T-cell (primary cell): ENCODE measurements around the gene TENM3. TPM values are rescaled to one million over a fixed set of nuclear protein-coding genes. Genes with fewer than 3 reads are reported as not detected.

Experiments used
- ATAC-seq, 4 experiments: fragments of 200-7000 bp in 3 of 4; fragments of 150-1000 bp in 1 of 4; cut with Tn5 transposase; replicated peaks in 1 of 4; 1 replicate in 3 of 4; 2 replicates in 1 of 4; pipeline ENCODE4 v1.10.0; 2021; ENCODE audit warnings: moderate library complexity in 3 of 4, mild to moderate bottlenecking in 2 of 4, moderate number of reproducible peaks in 1 of 4
- CTCF ChIA-PET, 2 donors: fragments of 300-600 bp; sonication (Branson Sonifier 250); formaldehyde crosslinking; loops; one replicate each; lab custom pipeline; 2022; ENCODE audit warnings: antibody characterized with exemption in 2 of 2; lab: Charles Lee
- POLR2A ChIA-PET, 2 donors: fragments of 300-600 bp; sonication (Branson Sonifier 250); formaldehyde crosslinking; loops; one replicate each; lab custom pipeline; 2022; ENCODE audit warnings: antibody characterized with exemption in 2 of 2; lab: Charles Lee
- DNase-seq, 35 experiments: peaks; one replicate each; pipeline versions ENCODE4 v3.0.0 to v3.0.0-alpha.2; 2013 to 2023
- H3K27ac ChIP-seq: one replicate; pipeline ENCODE4 v1.5.1; 2013; ENCODE audit warnings: low read length
- H3K27me3 ChIP-seq, 2 experiments: replicated peaks in 1 of 2; 1 replicate in 1 of 2; 2 replicates in 1 of 2; pipeline versions ENCODE4 v1.6.1 to v1.7.0; 2013; ENCODE audit warnings: low read length in 1 of 2, mixed read lengths in 1 of 2; ENCODE audit not compliant: control insufficient read depth in 2 of 2, insufficient read depth in 2 of 2; ENCODE audit errors: extremely low read depth in 1 of 2
- H3K36me3 ChIP-seq, 2 donors: 1 replicate in 1 of 2; 2 replicates in 1 of 2; pipeline versions ENCODE4 v1.6.1 to v1.7.0; 2013; ENCODE audit warnings: low read length in 1 of 2; ENCODE audit not compliant: control insufficient read depth in 2 of 2, insufficient read depth in 1 of 2; ENCODE audit errors: extremely low read depth in 1 of 2
- H3K4me1 ChIP-seq, 2 experiments: 1 replicate in 1 of 2; 2 replicates in 1 of 2; pipeline versions ENCODE4 v1.6.1 to v1.7.0; 2013; ENCODE audit warnings: low read length in 2 of 2, mixed read lengths in 1 of 2; ENCODE audit not compliant: insufficient read depth in 2 of 2, control insufficient read depth in 1 of 2; ENCODE audit errors: extremely low read depth in 1 of 2
- H3K4me3 ChIP-seq, 2 donors: 1 replicate in 1 of 2; 2 replicates in 1 of 2; pipeline versions ENCODE4 v1.5.1 to v1.7.0; 2013; ENCODE audit warnings: mild to moderate bottlenecking in 2 of 2, low read length in 1 of 2, moderate library complexity in 1 of 2; ENCODE audit not compliant: control insufficient read depth in 1 of 2; ENCODE audit errors: extremely low read depth in 1 of 2
- H3K9me3 ChIP-seq: 2 replicates; pipeline ENCODE4 v1.7.0; 2013
- H3K27ac Mint-ChIP-seq, 2 donors: one replicate each; pipeline ENCODE4 v1.8.0; 2020 to 2021; ENCODE audit warnings: mild to moderate bottlenecking in 2 of 2, mixed read lengths in 2 of 2
- H3K27me3 Mint-ChIP-seq, 2 donors: one replicate each; pipeline ENCODE4 v1.8.0; 2021 to 2022; ENCODE audit warnings: mixed read lengths in 2 of 2
- H3K36me3 Mint-ChIP-seq: one replicate; pipeline ENCODE4 v1.8.0; 2021; ENCODE audit warnings: mixed read lengths
- H3K4me1 Mint-ChIP-seq, 3 donors: one replicate each; pipeline ENCODE4 v1.8.0; 2020 to 2022; ENCODE audit warnings: mixed read lengths in 3 of 3, mild to moderate bottlenecking in 1 of 3
- H3K4me3 Mint-ChIP-seq, 3 donors: one replicate each; pipeline ENCODE4 v1.8.0; 2020 to 2022; ENCODE audit warnings: mild to moderate bottlenecking in 3 of 3, mixed read lengths in 3 of 3, moderate library complexity in 3 of 3
- H3K9me3 Mint-ChIP-seq, 3 donors: one replicate each; pipeline ENCODE4 v1.8.0; 2020 to 2022; ENCODE audit warnings: mixed read lengths in 3 of 3
- WGBS: methylation state at CpG from one replicate; pipeline ENCODE4 v1.1.5; 2013; ENCODE audit warnings: missing lambda C conversion rate; ENCODE audit not compliant: insufficient coverage; 5-methylcytosine and 5-hydroxymethylcytosine counted together
- total RNA-seq, 35 experiments: library from RNA in 6 of 35; stranded (reverse) in 6 of 35; fragments of 120-200 nt in 1 of 35; gene quantifications; one replicate each; pipeline versions ENCODE4 v1.2.1 to v1.2.4 and lab custom pipeline; 2013 to 2026

Gene TENM3
- total RNA-seq, 5 donors from 2014 or later (not counting 1 experiment from before 2014, with no cell fraction given), result 0.03 to 0.44 (median 0.16) TPM; not detected in 2

DNA sequence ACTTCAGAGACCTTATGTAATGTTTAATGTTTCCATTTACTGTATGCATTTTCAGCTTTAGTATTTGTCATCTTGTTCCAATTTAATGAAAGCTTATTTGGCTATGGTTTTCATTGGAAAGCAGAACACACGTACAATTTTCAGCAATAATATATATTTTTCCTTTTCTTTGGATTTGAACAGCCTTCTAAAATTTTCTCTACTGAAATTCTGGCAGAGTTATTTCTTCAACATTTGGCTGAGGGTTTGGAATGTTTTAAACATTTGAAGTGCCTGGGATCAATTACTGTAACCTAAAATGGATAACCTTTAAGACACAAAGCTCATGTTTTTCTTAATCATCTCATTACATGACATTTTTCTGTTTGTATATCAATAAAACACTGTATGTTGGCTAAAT lies 156.9 kb downstream of the TENM3 start:
- no peak overlapping the region for H3K4me3 Mint-ChIP-seq
- no peak overlapping the region for H3K4me3 ChIP-seq
- ATAC-seq (no peak), DNase-seq (no peak)
- no peak overlapping the region for H3K27ac Mint-ChIP-seq
- no peaks in the 10 kb centered on the region for H3K4me1 Mint-ChIP-seq
- no peaks in the 10 kb centered on the region for H3K9me3 Mint-ChIP-seq
- WGBS, result no CpG with 5 or more reads among the region's 1 CpG
- no peaks in the 10 kb centered on the region for H3K36me3 ChIP-seq
- CTCF ChIA-PET, result no interaction called here
- no peak overlapping the region for H3K27ac ChIP-seq
- H3K4me1 ChIP-seq, result no peaks in the 10 kb centered on the region
- peaks cover 0 to 8% of the 10 kb centered on the region in 2 donors for H3K27me3 Mint-ChIP-seq
- no peaks in the 10 kb centered on the region for H3K27me3 ChIP-seq
- no peaks in the 10 kb centered on the region for H3K9me3 ChIP-seq
- no peaks in the 10 kb centered on the region for H3K36me3 Mint-ChIP-seq
- POLR2A ChIA-PET, result no interaction called here

DNA sequence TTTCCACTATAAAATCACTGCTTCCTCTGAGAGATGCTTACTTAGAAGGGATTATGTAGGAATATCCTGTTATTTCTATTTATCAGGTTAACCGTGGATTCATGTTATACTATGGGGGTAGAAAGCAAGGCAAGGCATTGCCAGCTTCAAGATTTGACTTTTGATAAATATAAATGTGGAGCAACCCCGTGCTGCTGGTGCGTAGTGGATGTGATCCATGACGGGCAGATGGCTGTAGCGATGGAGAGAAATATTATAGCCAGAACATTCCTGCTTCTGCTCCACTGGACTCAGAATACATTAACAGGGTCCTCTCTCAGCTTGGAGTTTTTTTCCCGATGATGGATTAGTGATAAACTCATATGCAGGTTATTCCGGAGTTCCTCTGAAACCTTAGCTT lies 157.6 kb downstream of the TENM3 start:
- Histone ChIP-seq H3K4me1 (no peaks in the 10 kb centered on the region), H3K9me3 (no peaks in the 10 kb centered on the region), H3K36me3 (no peaks in the 10 kb centered on the region), H3K27me3 (no peaks in the 10 kb centered on the region), H3K27ac (no peak overlapping the region), H3K4me3 (no peak overlapping the region)
- Mint-ChIP-seq H3K36me3 (no peaks in the 10 kb centered on the region), H3K4me1 (no peaks in the 10 kb centered on the region), H3K27ac (no peak overlapping the region), H3K4me3 (no peak overlapping the region), H3K27me3 (peaks cover 2 to 14% of the 10 kb centered on the region in 2 donors), H3K9me3 (no peaks in the 10 kb centered on the region)
- ATAC-seq (no peak), DNase-seq (no peak)
- no CpG with 5 or more reads among the region's 7 CpGs for whole genome bisulfite sequencing
- ChIA-PET POLR2A (no interaction called here), CTCF (no interaction called here)

DNA sequence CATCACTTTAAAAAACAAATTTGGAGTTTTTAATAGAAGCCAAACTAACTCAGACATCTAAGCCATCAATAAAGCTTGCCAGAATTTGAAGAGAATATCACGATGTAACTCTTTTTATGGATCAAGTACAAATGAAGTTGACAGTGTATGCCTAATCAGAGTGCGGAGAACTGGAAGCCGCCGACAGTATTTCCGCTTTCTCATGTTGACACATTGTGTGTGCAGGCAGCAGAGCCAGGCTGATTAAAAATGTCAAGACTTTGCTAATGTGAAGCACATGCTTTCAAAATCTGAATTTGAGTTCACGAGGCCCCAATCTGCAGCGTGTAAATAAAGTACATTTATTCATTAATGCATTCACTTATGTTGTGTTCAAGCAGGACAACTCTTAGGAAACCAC lies 161.2 kb downstream of the TENM3 start:
- ChIA-PET CTCF (interaction anchor here in 1 of 2 donors (0.6 kb wide), 1 partner anchor 10 kb away, joined by 3 read pairs; no protein-coding TSS in a partner anchor), POLR2A (no interaction called here)
- Histone ChIP-seq H3K4me3 (no peak overlapping the region), H3K27me3 (no peaks in the 10 kb centered on the region), H3K9me3 (no peaks in the 10 kb centered on the region), H3K36me3 (no peaks in the 10 kb centered on the region), H3K4me1 (no peaks in the 10 kb centered on the region), H3K27ac (no peak overlapping the region)
- Mint-ChIP-seq H3K27ac (no peak overlapping the region), H3K4me1 (no peaks in the 10 kb centered on the region), H3K27me3 (peaks cover 2 to 14% of the 10 kb centered on the region in 2 donors), H3K9me3 (peaks cover 0 to 3% (median 0%) of the 10 kb centered on the region in 3 donors), H3K4me3 (no peak overlapping the region), H3K36me3 (no peaks in the 10 kb centered on the region)
- DNase-seq, result no peak
- 100% methylated on average over 4 of the region's 7 CpGs for WGBS
- ATAC-seq, result no peak

GRCh38 chr4:182405087-182405486 lies 161.9 kb downstream of the TENM3 start:
- Mint-ChIP-seq H3K27me3 (peaks cover 2 to 14% of the 10 kb centered on the region in 2 donors), H3K4me3 (no peak overlapping the region), H3K9me3 (peaks cover 0 to 3% (median 0%) of the 10 kb centered on the region in 3 donors), H3K36me3 (no peaks in the 10 kb centered on the region), H3K4me1 (no peaks in the 10 kb centered on the region), H3K27ac (no peak overlapping the region)
- WGBS, result 100% methylated on average over 1 of the region's 11 CpGs
- Histone ChIP-seq H3K4me1 (no peaks in the 10 kb centered on the region), H3K27me3 (peaks cover 0 to 2% of the 10 kb centered on the region in 2 experiments), H3K4me3 (no peak overlapping the region), H3K36me3 (no peaks in the 10 kb centered on the region), H3K27ac (no peak overlapping the region), H3K9me3 (no peaks in the 10 kb centered on the region)
- POLR2A ChIA-PET, result no interaction called here
- ATAC-seq (no peak), DNase-seq (no peak)
- CTCF ChIA-PET, result interaction anchor here in 1 of 2 donors (0.6 kb wide), 1 partner anchor 9 kb away, joined by 3 read pairs; no protein-coding TSS in a partner anchor

- Mint-ChIP-seq H3K9me3 (peaks cover 7 to 14% (median 11%) of the 10 kb centered on the region in 3 donors), H3K27ac (no peak overlapping the region), H3K4me1 (no peaks in the 10 kb centered on the region), H3K36me3 (no peaks in the 10 kb centered on the region), H3K27me3 (peaks cover 2 to 11% of the 10 kb centered on the region in 2 donors), H3K4me3 (no peak overlapping the region)
- DNase-seq (no peak), ATAC-seq (no peak)
- 100% methylated on average over 3 of the region's 5 CpGs for WGBS
- no peaks in the 10 kb centered on the region for H3K4me1 ChIP-seq
- H3K9me3 ChIP-seq, result no peaks in the 10 kb centered on the region
- no peak overlapping the region for H3K4me3 ChIP-seq
- H3K36me3 ChIP-seq, result no peaks in the 10 kb centered on the region
- no peak overlapping the region for H3K27ac ChIP-seq
- ChIA-PET POLR2A (no interaction called here), CTCF (no interaction called here)
- peaks cover 0 to 2% of the 10 kb centered on the region in 2 experiments for H3K27me3 ChIP-seq
Measured at GRCh38 chr4:182409271-182409670, 166.1 kb downstream of the TENM3 start.

DNA sequence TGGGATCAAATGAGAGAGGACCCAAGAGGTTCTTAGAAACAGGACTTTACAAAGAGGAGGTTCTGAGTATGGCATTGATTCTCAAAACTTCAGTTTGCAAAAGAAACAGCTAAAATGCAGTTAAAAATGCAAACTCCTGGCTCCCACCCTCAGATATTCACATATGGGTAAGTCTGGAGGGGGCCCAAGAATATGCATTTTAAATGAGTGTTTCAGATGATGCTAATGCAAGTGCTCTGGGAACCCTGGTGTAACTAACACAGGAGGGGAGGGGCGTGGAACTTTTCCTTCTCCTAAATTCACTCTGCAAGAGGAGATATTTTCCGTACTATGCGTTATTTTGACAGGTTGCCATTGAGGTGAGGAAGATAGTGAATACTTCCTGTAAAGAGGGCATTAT lies 168.2 kb downstream of the TENM3 start:
- no peaks in the 10 kb centered on the region for H3K9me3 ChIP-seq
- CTCF ChIA-PET, result no interaction called here
- no peak for DNase-seq
- H3K27ac Mint-ChIP-seq, result no peak overlapping the region
- no CpG with 5 or more reads among the region's 3 CpGs for WGBS
- no peak for ATAC-seq
- H3K27me3 ChIP-seq, result peaks cover 0 to 2% of the 10 kb centered on the region in 2 experiments
- H3K4me1 Mint-ChIP-seq, result no peaks in the 10 kb centered on the region
- POLR2A ChIA-PET, result no interaction called here
- no peaks in the 10 kb centered on the region for H3K4me1 ChIP-seq
- no peak overlapping the region for H3K27ac ChIP-seq
- H3K9me3 Mint-ChIP-seq, result peaks cover 11 to 18% (median 12%) of the 10 kb centered on the region in 3 donors
- no peaks in the 10 kb centered on the region for H3K36me3 Mint-ChIP-seq
- H3K4me3 ChIP-seq, result no peak overlapping the region
- no peak overlapping the region for H3K4me3 Mint-ChIP-seq
- peaks cover 0 to 2% of the 10 kb centered on the region in 2 donors for H3K27me3 Mint-ChIP-seq
- no peaks in the 10 kb centered on the region for H3K36me3 ChIP-seq

GRCh38 chr4:182413550-182413949 lies 170.3 kb downstream of the TENM3 start:
- no peak overlapping the region for H3K4me3 Mint-ChIP-seq
- no peaks in the 10 kb centered on the region for H3K36me3 ChIP-seq
- ChIA-PET POLR2A (no interaction called here), CTCF (no interaction called here)
- no peaks in the 10 kb centered on the region for H3K4me1 ChIP-seq
- DNase-seq (no peak), ATAC-seq (no peak)
- no CpG with 5 or more reads among the region's 1 CpG for WGBS
- H3K4me3 ChIP-seq, result no peak overlapping the region
- peaks cover 0 to 2% of the 10 kb centered on the region in 2 experiments for H3K27me3 ChIP-seq
- H3K36me3 Mint-ChIP-seq, result no peaks in the 10 kb centered on the region
- H3K27ac Mint-ChIP-seq, result no peak overlapping the region
- peaks cover 0 to 3% of the 10 kb centered on the region in 2 donors for H3K27me3 Mint-ChIP-seq
- peaks cover 11 to 22% (median 12%) of the 10 kb centered on the region in 3 donors for H3K9me3 Mint-ChIP-seq
- no peaks in the 10 kb centered on the region for H3K9me3 ChIP-seq
- no peaks in the 10 kb centered on the region for H3K4me1 Mint-ChIP-seq
- H3K27ac ChIP-seq, result no peak overlapping the region
